Erythroblast (primary cell): ENCODE results near the gene SZT2.

ENCODE experiments used
- DNase-seq, 2 experiments: peaks; one replicate each; lab custom pipeline; 2025; lab: John Stamatoyannopoulos, UW
- GATA1 ChIP-seq: IDR thresholded peaks from 2 replicates; pipeline ENCODE4 v1.6.1; 2011; ENCODE audit warnings: low read depth, mild to moderate bottlenecking, control low read depth, low read length, moderate library complexity
- POLR2A ChIP-seq: IDR thresholded peaks from 2 replicates; pipeline ENCODE4 v1.6.1; 2011; ENCODE audit warnings: mild to moderate bottlenecking, low read length

SZT2 gene

GRCh38 chr1:43443197-43443946, 53.7 kb downstream of the SZT2 start:
- no peak for DNase-seq
- TF ChIP-seq POLR2A (no peak), GATA1 (no peak)

DNA sequence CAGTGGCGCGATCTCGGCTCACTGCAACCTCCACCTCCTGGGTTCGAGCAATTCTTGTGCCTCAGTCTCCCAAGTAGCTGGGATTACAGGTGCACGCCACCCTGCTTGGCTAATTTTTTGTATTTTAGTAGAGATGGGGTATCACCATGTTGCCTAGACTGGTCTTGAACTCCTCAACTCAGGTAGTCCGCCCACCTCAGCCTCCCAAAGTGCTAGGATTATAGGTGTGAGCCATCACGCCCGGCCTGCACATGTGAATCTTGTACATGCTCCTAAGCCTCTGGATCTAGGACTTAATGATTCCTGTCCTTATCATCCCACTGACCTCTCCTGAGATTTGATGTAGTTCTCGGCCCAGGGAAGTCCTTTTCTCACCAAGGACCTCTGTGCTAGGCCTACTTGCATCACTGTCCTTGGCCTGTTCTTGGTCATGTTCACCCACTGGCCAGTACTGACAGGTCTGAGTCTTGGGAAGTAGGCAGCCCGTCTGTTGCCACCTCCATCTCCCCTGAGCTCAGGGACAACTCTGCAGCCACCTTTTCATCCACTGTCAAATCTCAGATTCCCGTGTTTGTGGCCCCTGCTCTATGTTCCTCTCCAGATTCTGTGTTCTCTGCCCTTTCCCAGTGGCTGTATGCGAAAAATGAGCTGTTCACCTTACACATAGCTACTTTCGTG, 54.6 kb downstream of the SZT2 start:
- DNase-seq = no peak
- TF ChIP-seq GATA1 (no peak), POLR2A (no peak)

DNA sequence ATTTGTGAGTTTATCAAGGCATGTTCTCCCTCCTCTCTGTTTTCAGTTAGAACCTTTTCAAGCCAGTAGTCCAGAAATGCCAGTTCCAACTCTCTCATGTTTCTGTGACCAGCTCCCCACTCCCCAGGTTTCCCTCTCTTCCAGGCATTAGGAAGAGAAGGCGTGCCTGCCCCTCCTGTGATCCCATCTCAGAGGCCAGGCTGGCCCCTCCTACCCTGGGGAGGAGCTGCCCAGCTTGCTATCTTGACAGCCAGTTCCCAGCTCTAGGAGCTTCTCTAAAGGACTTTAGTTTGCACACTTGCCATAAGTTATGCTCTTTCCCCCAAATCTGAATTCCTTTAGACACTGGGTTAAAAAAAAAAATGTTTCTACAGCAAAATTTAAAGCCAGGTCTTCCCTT, 55.1 kb downstream of the SZT2 start:
- peak; percentile 51 to 64 for DNase-seq
- TF ChIP-seq GATA1 (no peak), POLR2A (no peak)

GRCh38 chr1:43445606-43446387, 56.1 kb downstream of the SZT2 start:
- DNase-seq = no peak
- no peak for TF ChIP-seq POLR2A

GRCh38 chr1:43446388-43446740, 56.7 kb downstream of the SZT2 start:
- no peak for TF ChIP-seq POLR2A
- no peak for TF ChIP-seq GATA1
- no peak for DNase-seq

DNA sequence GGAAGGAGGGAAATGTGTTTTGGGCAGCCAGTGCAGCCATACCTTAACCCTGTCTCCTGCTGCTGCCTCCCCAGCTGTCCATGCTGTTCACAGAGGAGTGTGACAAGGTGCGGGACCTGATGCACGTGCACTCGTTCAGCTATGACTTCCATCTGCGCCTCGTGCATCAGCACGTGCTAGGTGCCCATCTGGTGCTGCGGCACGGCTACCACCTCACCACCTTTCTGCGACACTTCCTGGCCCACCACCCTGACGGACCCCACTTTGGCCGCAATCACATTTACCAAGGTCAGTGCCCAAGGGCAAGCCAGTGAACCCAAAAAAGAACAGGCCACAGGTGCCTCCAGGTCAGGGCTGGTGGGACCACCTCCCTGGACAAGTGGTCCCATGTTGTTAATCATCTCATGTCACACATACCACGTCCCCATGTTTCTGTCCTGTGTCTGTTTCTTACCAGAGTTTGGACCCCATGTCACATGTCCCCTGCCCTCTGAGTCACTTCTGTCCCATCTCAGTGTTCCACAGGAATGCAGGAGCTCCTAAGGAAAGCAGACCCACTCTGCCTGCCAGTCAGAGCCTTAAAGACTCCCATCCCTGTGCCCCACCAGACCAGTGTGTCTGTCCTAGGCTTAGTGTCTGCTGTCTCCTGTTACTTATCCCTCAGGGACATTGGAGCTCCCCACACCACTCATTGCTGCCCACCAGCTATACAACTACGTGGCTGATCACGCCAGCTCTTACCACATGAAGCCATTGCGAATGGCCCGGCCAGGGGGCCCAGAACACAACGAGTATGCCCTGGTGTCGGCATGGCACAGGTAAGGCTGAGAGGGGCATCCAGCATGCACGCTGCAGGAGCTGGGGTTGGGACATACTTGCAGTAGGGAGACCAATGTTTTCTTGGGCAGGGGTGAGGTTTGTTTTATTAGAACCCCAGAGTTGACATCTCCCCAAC, 57.5 kb downstream of the SZT2 start:
- no peak for DNase-seq
- TF ChIP-seq POLR2A = no peak
- no peak for TF ChIP-seq GATA1

- no peak for DNase-seq
- TF ChIP-seq GATA1 (no peak), POLR2A (no peak)
Measured at GRCh38 chr1:43447891-43448708, 58.4 kb downstream of the SZT2 start.

- DNase-seq = no peak
- TF ChIP-seq GATA1 (no peak), POLR2A (no peak)
Measured at GRCh38 chr1:43448955-43449707, 59.4 kb downstream of the SZT2 start.

DNA sequence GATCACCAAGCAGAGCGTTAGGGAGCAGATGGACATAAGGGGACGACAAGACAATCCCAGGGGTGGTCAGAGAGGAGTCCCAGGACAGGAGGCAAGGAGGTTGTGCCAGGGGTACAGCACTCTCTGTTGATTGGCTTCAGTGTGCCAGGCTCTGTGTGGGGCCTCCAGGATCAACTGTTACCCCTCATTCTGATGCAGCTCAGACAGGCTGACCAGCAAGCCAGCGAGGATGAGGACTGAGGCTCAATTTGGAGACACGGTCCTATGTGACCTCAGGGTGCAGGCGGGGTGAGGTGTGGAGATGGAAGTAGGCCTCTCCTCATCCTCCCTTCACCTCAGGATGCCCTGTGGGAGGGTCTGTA, 60.0 kb downstream of the SZT2 start:
- no peak for TF ChIP-seq POLR2A
- no peak for TF ChIP-seq GATA1
- DNase-seq = no peak

- no peak for DNase-seq
- TF ChIP-seq POLR2A (no peak), GATA1 (no peak)
Measured at GRCh38 chr1:43450251-43450941, 60.7 kb downstream of the SZT2 start.

- DNase-seq = no peak
- TF ChIP-seq POLR2A (no peak), GATA1 (no peak)
Measured at GRCh38 chr1:43451157-43451591, 61.5 kb downstream of the SZT2 start.
